ENCODE measurements around the gene SFT2D2.

The SFT2D2 gene

GRCh38 chr1:168223681-168224540 lies 1.9 kb upstream of the SFT2D2 start:
- DNase-seq: no peak

DNA sequence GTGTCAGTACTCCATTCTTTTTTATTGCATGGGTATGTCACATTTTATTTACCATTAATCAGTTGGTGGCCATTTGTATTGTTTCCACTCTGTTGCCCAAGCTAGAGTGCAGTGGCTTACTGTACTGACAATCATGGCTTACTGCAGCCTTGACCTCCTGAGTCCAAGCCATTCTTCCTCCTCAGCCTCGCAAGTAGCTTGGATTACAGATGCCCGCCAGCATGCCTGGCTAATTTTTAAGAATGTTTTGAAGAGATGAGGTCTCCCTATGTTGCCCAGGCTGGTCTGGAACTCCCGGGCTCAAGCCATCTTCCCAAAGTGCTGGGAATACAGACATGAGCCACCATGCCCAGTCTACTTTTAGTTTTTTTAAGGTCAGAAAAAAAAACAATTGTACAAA lies 813 bp upstream of the SFT2D2 start:
- DNase-seq: no peak

DNA sequence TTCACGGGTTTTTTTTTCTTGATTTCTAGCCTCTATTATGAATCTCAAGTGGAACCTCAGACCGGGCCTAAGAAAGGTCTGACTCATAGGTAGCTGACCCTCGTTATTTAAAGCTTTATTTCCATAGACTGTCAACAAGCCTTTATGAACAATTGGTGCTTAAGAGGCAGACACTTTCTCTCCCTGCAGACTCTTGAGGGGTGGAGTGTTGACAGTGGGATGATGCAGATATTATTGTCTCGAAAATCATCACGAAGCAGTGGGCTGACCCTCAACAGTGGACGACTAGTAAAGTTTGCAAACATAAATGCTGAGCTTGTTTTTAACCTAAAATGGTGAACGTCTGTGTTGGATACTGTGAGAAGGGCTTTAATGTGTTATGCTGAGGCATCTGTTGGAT lies 1.8 kb downstream of the SFT2D2 start:
- no peak for DNase-seq

DNA sequence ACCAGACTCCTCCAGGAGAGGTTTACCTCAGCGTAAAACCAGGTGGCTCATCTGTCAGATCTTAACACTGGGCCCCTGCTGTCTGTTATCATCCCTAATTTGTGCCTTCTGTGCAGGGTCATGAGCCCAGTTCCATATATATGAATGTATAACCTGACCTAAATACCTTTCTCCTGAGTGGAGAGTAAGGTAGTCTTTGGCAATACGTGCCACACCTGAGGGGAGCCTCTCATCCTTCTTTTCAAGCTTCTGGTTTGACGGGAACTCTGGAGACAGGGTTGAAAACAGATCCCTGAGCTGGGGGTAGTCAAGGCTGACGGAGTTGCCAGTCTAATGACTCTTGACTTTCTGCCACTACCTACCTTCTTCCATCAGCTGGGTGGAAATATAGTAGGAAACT lies 4.1 kb downstream of the SFT2D2 start:
- no peak for DNase-seq

GRCh38 chr1:168230709-168231108 lies 4.9 kb downstream of the SFT2D2 start:
- no peak for DNase-seq

DNA sequence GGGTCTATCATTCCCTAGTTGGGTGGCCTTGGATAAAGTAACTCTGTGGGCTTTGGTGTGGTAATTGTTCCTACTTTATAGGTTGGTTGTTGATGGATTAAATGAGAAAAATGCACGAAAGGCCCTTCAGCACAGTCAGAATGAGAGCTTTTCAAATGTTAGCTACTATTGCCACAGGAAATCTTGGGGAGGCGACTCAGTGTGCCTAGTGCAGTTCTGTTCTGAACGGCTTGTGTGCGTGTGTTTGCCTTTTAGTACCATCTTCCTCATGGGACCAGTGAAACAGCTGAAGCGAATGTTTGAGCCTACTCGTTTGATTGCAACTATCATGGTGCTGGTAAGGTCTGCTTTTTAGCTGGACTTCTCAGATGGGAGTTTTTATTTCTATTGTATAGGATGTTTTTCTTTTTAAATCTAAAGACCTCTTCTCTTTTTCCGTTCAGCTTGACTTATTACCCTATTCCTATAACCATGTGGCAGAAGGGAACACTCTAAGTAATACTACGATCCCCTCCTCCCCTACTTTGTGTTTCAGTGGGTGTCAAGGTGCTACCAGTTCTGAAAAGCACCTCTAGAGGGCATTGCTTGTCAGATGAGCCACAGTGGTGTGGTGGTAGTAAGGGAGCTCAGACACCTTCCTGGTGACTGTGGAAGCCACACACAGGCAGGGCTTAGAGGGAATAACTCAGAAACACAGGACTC lies 9.2 kb downstream of the SFT2D2 start:
- DNase-seq: peak; percentile 33

- DNase-seq: no peak
These were observed 9.7 kb downstream of the SFT2D2 start for GRCh38 chr1:168235548-168235885.

- no peak for DNase-seq
These were observed 10.1 kb downstream of the SFT2D2 start for GRCh38 chr1:168235937-168236336.

GRCh38 chr1:168236836-168237611 lies 11.2 kb downstream of the SFT2D2 start:
- no peak for DNase-seq

DNA sequence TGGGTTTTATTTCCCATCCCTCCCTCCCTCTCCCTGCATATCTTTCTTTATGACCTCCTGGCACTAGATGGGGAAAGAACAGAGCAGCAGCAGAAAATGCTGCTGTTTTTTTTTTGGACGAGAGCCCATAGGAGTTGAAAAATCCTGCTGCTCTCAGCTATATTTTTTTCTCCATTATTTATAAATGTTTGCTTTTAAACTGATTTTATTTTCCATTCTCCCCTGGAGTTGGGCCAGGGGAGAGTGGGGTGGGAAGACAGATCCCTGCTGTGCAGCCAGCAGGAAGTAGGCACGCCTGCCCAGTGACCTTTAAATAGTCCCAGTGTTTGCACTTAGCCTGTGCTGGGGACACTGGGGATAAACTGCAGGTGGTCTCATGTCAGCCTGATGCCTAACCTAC lies 17.4 kb downstream of the SFT2D2 start:
- DNase-seq: no peak

DNA sequence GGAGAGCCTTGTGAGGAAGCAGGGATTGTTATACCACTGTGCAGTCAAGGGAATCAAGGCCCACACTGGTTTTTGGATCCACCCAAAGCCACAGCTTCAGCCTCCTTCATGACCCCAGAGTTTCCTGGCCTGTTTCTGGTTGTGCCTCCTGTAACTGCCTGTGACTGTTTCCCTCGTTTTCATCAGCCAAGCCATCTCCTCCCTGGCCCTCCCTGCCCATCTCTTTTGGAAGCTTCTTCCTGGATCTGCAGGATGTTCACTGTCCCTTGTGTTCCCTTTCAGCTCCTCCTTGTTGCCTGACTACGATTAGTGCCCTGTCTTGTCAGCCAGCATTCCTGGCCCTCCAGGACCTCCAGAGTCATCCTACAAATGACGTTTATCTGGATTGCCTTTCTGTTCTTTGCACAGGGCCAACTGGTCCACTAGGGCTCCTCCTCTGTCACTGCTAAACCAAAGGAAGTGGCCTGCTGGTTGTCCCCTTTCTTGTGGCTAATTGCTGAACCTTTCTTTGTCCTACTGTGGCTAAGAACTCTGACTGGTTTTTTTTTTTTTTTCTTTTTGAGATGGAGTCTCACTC lies 17.9 kb downstream of the SFT2D2 start:
- no peak for DNase-seq

DNA sequence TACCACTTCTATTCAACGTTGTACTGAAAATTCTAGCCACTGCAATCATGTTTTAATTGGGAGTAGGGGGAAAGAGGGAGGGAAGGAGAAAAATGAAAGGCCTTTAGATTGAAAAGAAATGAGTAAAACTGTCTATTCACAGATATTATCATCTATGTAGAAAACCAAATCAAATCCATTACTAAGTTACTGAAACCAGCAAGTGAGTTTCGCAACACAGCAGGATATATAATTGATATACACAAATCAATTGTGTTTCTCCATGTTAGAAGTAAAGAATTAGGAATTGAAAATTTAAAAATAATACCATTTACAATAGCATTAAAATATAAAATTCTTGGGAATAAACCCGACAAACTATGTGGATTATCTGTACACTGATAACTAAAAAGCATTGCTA lies 19.2 kb downstream of the SFT2D2 start:
- no peak for DNase-seq

DNA sequence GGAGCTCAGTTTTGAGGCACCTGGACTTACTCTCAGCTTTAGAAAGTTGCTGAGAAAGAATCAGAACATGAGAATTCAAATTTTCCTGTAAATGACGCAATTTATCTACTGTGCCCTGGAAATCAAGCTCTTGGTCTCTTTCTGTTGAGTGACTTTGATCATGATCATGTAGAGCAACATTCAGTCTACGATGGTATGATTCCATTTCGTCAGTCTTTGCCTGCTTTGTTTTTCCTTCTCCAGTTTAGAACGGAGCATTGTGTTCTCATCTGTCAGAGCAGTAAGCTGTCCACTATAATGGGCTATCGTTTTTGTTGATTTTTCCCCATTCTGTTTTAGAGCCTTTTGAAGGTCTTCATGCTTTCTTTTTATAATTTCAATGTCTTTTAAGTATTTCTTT lies 20.7 kb downstream of the SFT2D2 start:
- DNase-seq: no peak

DNA sequence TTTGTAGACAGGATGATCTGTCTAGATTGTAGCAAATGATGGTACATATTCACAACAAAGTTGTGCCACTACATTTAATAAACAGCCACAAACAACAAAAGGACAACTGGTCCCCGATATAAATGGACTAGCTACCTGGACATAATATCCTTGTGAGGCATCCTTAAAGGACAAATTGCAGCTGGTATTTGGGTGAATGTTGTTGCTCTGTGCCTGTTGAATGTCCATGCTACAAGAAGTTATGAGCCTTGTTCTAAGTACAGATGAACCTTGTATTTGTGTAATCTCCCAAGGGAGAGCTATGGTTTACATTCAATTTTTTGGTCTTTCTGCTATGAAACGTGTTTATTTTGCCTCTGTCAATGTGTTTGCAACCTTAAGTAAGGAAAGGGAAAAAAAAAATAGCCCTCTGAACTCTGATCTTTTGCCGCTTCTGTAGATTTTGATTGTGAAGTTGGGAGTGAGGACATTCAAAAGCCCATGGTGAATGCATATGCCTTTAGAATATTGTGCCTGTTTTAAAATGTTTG lies 26.5 kb downstream of the SFT2D2 start:
- no peak for DNase-seq

DNA sequence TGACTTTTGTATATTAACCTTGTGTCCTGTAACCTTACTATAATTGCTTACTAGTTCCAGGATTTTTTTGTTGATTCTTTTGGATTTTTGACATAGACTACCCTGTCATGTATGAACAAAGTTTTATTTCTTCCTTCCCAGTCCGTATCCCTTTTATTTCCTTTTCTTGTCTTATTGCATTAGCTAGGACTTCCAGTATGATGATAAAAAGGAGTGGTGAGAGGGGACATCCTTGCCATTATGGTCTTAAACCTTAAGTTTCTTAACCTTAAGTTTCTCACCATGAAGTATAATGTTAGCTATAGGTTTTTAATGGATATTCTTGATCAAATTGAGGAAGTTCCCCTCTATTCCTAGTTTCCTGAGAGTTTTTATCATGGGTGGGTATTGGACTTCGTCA lies 30.4 kb downstream of the SFT2D2 start:
- no peak for DNase-seq

- DNase-seq: no peak
These were observed 31.6 kb downstream of the SFT2D2 start for GRCh38 chr1:168257397-168257796.

- no peak for DNase-seq
These were observed 33.8 kb downstream of the SFT2D2 start for GRCh38 chr1:168259567-168259966.

DNA sequence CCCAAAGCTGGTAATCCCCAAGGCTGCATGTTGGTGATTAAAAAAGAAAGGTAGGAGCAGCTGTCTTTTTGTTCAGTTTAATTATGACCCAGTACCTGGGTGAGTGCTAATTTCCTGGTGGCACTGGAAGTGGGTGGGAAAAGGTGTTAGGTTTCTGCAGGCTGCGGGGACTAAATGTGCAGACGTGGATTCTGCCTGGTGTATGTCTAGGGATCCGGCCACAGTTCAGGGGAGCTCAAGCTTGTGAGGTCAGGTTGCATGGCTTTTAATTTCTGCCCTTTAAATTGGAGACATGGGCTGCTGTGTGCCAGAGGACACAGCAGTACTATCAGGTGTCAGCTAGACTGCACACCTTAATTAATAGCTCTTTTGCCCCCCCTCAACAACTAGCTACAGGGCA lies 34.6 kb downstream of the SFT2D2 start:
- no peak for DNase-seq

DNA sequence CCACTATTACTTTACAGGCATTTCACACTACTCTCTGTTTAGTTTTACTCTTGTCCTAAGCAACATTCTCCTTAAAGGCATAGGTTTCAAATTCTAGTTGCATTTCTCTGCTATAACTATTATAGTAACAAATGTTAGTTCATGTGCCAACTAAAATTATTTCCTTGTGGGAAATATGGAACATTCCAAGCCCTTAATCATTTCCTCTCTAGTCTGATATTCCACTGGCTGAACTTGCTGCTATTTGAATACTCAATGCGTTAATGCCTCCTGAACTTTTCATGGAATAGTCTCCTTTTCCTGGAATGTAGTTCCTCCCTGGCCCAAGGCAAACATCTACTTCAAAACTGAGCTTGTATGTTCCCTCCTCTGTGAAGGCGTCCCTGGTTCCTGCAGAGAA lies 35.6 kb downstream of the SFT2D2 start:
- no peak for DNase-seq

GRCh38 chr1:168263130-168263529 lies 37.3 kb downstream of the SFT2D2 start:
- no peak for DNase-seq

GRCh38 chr1:168264296-168264695 lies 38.5 kb downstream of the SFT2D2 start:
- DNase-seq: no peak

DNA sequence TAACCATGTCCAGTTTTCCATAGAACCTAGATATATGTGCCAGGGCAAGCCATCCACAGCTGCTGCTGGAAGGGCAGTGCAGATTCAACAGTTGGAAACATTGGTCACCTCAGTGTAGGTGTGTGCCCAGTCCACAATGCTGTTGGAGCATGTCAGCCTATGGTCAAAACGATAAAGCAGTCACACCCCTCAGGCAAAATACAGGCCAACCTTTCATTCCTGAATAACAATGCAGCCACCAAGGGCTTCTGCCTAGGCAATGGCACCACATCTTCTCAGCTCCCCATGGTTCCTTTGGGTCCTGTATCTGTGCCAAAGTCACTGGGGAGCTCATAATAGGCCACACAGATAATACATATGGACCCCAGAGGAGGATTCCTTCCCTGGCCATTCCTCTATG lies 39.8 kb downstream of the SFT2D2 start:
- no peak for DNase-seq

DNA sequence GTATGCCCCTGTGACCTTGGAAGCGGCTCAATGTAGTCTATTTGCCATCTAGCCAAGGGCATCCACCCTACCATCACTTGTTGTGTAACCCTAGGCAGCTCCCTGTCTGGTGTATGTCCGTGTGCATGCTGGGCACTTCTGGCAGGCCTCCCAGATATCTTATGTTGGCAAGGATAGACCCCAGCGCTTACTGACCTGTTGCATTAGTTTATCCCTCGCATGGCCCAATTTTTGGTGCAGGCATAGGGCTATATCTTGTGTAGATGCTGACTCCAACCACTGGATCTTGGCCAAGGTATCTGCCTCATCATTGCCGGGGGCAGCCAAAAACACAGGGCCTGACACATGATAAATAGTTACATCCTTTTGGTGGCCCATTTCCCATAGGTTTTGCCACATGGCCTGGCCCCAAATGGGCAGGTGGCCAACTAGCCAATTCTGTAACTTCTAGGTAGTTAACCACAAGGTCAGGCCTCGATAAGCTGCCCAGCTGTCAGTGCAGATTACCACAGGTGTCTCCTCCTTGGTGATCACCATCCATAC lies 40.9 kb downstream of the SFT2D2 start:
- no peak for DNase-seq

Data from activated gamma-delta T cell treated with Interleukin-2 at 50 U/mL for 16 hours (primary cell).